Measurements from ENCODE around the gene EIF5AL1. TPM values are rescaled to one million over a fixed set of nuclear protein-coding genes. Genes with fewer than 3 reads are reported as not detected.

Gene EIF5AL1
- total and polyA plus RNA-seq, 10 of the 15 experiments (the other 5 are each of a cell fraction or from before 2014, with no cell fraction given), result 0.02 to 8.3 (median 0.45) TPM; not detected in 1

GRCh38 chr10:79492839-79493238 lies 19.5 kb upstream of the EIF5AL1 start (continued):
- no peak for TF ChIP-seq ATF3 (IDR thresholded peaks at IDR 0.05; ENCODE audit: borderline replicate concordance, extremely low read depth, low read depth, low read length)
- TF ChIP-seq RBBP5 (conservative IDR thresholded peaks at IDR 0.05), result no peak

- Histone ChIP-seq H3K9ac (ENCODE audit: control insufficient read depth, insufficient read depth, low read length) (no peak overlapping the region), H3K36me3 (ENCODE audit: control insufficient read depth in 2 of 2, insufficient read depth in 2 of 2, low read length in 1 of 2) (no peaks in the 10 kb centered on the region), H3K4me2 (ENCODE audit: control insufficient read depth, insufficient read depth) (no peak overlapping the region), H3K27me3 (replicated peaks in 1 of 2; ENCODE audit: control insufficient read depth in 2 of 2, insufficient read depth in 2 of 2, low read length in 1 of 2) (peaks cover 3 to 6% of the 10 kb centered on the region in 2 experiments; a peak in 3 of 4 replicates), H3K27ac (ENCODE audit: control insufficient read depth, insufficient read depth) (no peak overlapping the region), H3K79me2 (ENCODE audit: control insufficient read depth, insufficient read depth, low read length) (no peaks in the 10 kb centered on the region), H3K9me3 (replicated peaks; ENCODE audit: control insufficient read depth, insufficient read depth, low read length) (no peaks in the 10 kb centered on the region), H3K4me1 (ENCODE audit: control insufficient read depth, insufficient read depth, low read length) (peaks cover 6% of the 10 kb centered on the region), H4K20me1 (ENCODE audit: control insufficient read depth, insufficient read depth) (no peaks in the 10 kb centered on the region), H3K4me3 (no peak overlapping the region), H2AFZ (ENCODE audit: control insufficient read depth, low read depth, low read length) (no peak overlapping the region)
- DNase-seq (ENCODE audit: low read depth, low spot score) (no peak), FAIRE-seq (no peak), ATAC-seq (no peak)
- intact Hi-C loops (cut with micrococcal nuclease; ENCODE audit: unreplicated experiment), result no loop called here
- TF ChIP-seq SREBF2 (IDR thresholded peaks at IDR 0.05; ENCODE audit: low read length) (no peak), PML (IDR thresholded peaks at IDR 0.05; ENCODE audit: low read length) (no peak), ATF7 (IDR thresholded peaks at IDR 0.05; ENCODE audit: low read depth) (no peak), CBX3 (IDR thresholded peaks at IDR 0.05; ENCODE audit: borderline replicate concordance, low read depth) (no peak), BRCA1 (IDR thresholded peaks at IDR 0.05; ENCODE audit: low read depth, low read length) (no peak), BMI1 (IDR thresholded peaks at IDR 0.05; ENCODE audit: borderline replicate concordance) (no peak), NR2F1 (conservative IDR thresholded peaks at IDR 0.05) (no peak), BCL11A (IDR thresholded peaks at IDR 0.05; ENCODE audit: low read depth, low read length) (no peak), ZBTB4 (CRISPR knock-in tag; IDR thresholded peaks at IDR 0.05) (no peak), HSF1 (IDR thresholded peaks at IDR 0.05; ENCODE audit: low read depth, low read length) (no peak), FOXK2 (IDR thresholded peaks at IDR 0.05) (no peak), TCF7 (IDR thresholded peaks at IDR 0.05; ENCODE audit: borderline replicate concordance) (no peak), POLR2AphosphoS5 (IDR thresholded peaks at IDR 0.05; ENCODE audit: low read length) (no peak), IRF3 (IDR thresholded peaks at IDR 0.05) (no peak)
- no TSS peak for BruUV-seq (replicated peaks)
- ChIA-PET SMC1A (ENCODE audit: uncharacterized antibody, unreplicated experiment) (no interaction called here), RAD21 (ENCODE audit: unreplicated experiment) (no interaction called here), CTCF (interaction anchor here (0.9 to 1.2 kb wide), 2 partner anchors 13 to 119 kb away, joined by 3 read pairs; no protein-coding TSS in a partner anchor), POLR2A (no interaction called here)
- 0% methylated on average over 1 of the region's 1 CpG for WGBS (ENCODE audit: insufficient coverage, insufficient replicate concordance, low lambda C conversion rate, missing lambda C conversion rate)
- in situ Hi-C loops (cut with MboI), result no loop called here
Observed at GRCh38 chr10:79493806-79494205, 18.5 kb upstream of the EIF5AL1 start.
